ENCODE data around the gene RBMS1.

DNA sequence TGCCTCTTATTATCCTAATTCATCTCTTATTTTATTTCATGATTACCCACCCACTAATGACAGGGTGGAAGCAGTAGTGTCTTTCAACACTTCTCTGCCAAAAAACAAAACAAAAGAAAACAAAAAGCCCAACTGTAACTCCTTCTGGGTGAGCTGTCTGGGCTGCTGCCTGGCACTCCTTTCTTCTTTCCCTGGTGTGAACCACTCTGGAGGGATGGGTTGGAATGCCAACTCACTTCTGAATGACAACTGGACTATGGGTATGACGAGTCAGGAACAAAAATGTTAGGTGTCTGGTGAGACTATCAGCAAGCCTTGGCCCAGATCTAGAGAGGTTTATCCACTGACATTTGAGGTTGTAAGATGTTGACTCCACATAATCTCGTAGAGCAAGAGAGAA lies 205.3 kb downstream of the RBMS1 start:
- TF ChIP-seq RAD21 (conservative IDR thresholded peaks at IDR 0.05 in 1 of 2, IDR thresholded peaks at IDR 0.05 in 1 of 2), result no peak
- TF ChIP-seq RFX5 (IDR thresholded peaks at IDR 0.05), result no peak
- TF ChIP-seq NFE2L2 (conservative IDR thresholded peaks at IDR 0.05; ENCODE audit: low read length), result no peak
- TF ChIP-seq, protein P1, sequence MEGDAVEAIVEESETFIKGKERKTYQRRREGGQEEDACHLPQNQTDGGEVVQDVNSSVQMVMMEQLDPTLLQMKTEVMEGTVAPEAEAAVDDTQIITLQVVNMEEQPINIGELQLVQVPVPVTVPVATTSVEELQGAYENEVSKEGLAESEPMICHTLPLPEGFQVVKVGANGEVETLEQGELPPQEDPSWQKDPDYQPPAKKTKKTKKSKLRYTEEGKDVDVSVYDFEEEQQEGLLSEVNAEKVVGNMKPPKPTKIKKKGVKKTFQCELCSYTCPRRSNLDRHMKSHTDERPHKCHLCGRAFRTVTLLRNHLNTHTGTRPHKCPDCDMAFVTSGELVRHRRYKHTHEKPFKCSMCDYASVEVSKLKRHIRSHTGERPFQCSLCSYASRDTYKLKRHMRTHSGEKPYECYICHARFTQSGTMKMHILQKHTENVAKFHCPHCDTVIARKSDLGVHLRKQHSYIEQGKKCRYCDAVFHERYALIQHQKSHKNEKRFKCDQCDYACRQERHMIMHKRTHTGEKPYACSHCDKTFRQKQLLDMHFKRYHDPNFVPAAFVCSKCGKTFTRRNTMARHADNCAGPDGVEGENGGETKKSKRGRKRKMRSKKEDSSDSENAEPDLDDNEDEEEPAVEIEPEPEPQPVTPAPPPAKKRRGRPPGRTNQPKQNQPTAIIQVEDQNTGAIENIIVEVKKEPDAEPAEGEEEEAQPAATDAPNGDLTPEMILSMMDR (IDR thresholded peaks at IDR 0.05), result no peak
